HEK293 (cell line): Measurements from ENCODE around the gene PTDSS2.

Experiments used
- CTCF ChIA-PET: fragments of 350-600 bp; formaldehyde crosslinking; extraction: SDS; loops from one replicate; lab custom pipeline; 2021; ENCODE audit warnings: antibody characterized with exemption; lab: Yijun Ruan, JAX
- POLR2A ChIA-PET: fragments of 300-600 bp; formaldehyde crosslinking; extraction: SDS; loops from one replicate; lab custom pipeline; 2020; ENCODE audit warnings: antibody characterized with exemption, inconsistent platforms; lab: Yijun Ruan, JAX
- H3K27ac ChIP-seq: fragments of 200-500 bp; sonication (Bioruptor generic); 2 replicates; pipeline ENCODE4 v1.5.1; 2014; ENCODE audit warnings: low read depth, low read length, control low read depth, inconsistent platforms; ENCODE audit errors: extremely low read depth
- H3K36me3 ChIP-seq, 2 experiments: fragments of 200-500 bp in 1 of 2; sonication (Bioruptor generic) in 1 of 2; 1 replicate in 1 of 2; 2 replicates in 1 of 2; pipeline ENCODE4 v1.5.1; 2014 to 2017; ENCODE audit warnings: inconsistent platforms in 2 of 2, low read length in 2 of 2; ENCODE audit not compliant: control insufficient read depth in 2 of 2, insufficient read depth in 1 of 2
- H3K4me1 ChIP-seq: fragments of 200-500 bp; sonication (Bioruptor generic); 2 replicates; pipeline ENCODE4 v1.5.1; 2014; ENCODE audit warnings: mild to moderate bottlenecking, low read length, inconsistent platforms; ENCODE audit not compliant: control insufficient read depth, insufficient read depth
- H3K4me3 ChIP-seq: 2 replicates; pipeline ENCODE4 v1.5.1; 2011; ENCODE audit warnings: low read depth, mild to moderate bottlenecking, control low read depth, low read length, moderate library complexity
- H3K9me3 ChIP-seq: fragments of 200-500 bp; sonication (Bioruptor generic); 2 replicates; pipeline ENCODE4 v1.5.1; 2014; ENCODE audit warnings: low read depth, low read length, inconsistent platforms; ENCODE audit not compliant: control insufficient read depth, insufficient read depth
- OVOL3 ChIP-seq: fragments of 450-650 bp; formaldehyde crosslinking; IDR thresholded peaks from 2 replicates; pipeline ENCODE4 v1.5.1; 2016; ENCODE audit warnings: missing biosample characterization, missing genetic modification characterization
- PATZ1 ChIP-seq: fragments of 450-650 bp; formaldehyde crosslinking; IDR thresholded peaks from 2 replicates; pipeline ENCODE4 v1.5.1; 2016; ENCODE audit warnings: missing biosample characterization, missing genetic modification characterization
- PBX3 ChIP-seq: sonication (generic); formaldehyde crosslinking; IDR thresholded peaks from 2 replicates; pipeline ENCODE4 v1.8.1; 2022; ENCODE audit warnings: mild to moderate bottlenecking, moderate library complexity, missing genetic modification reagents
- ZBTB10 ChIP-seq: fragments of 450-650 bp; formaldehyde crosslinking; IDR thresholded peaks from 2 replicates; pipeline ENCODE4 v1.5.1; 2016; ENCODE audit warnings: missing biosample characterization, missing genetic modification characterization
- ZBTB49 ChIP-seq: fragments of 450-650 bp; formaldehyde crosslinking; IDR thresholded peaks from 2 replicates; pipeline ENCODE4 v1.5.1; 2016; ENCODE audit warnings: missing biosample characterization, missing genetic modification characterization, low read depth
- ZNF2 ChIP-seq: fragments of 450-650 bp; formaldehyde crosslinking; IDR thresholded peaks from 2 replicates; pipeline ENCODE4 v1.5.1; 2016; ENCODE audit warnings: missing biosample characterization, missing genetic modification characterization
- ZNF311 ChIP-seq: fragments of 450-650 bp; formaldehyde crosslinking; IDR thresholded peaks from 2 replicates; pipeline ENCODE4 v1.5.1; 2017; ENCODE audit warnings: missing biosample characterization, missing genetic modification characterization, borderline replicate concordance
- ZNF394 ChIP-seq: fragments of 450-650 bp; formaldehyde crosslinking; IDR thresholded peaks from 2 replicates; pipeline ENCODE4 v1.5.1; 2016; ENCODE audit warnings: missing biosample characterization, missing genetic modification characterization, mild to moderate bottlenecking, moderate library complexity, borderline replicate concordance
- ZNF768 ChIP-seq: fragments of 450-650 bp; formaldehyde crosslinking; IDR thresholded peaks from 2 replicates; pipeline ENCODE4 v1.5.1; 2018; ENCODE audit warnings: missing biosample characterization, mild to moderate bottlenecking, missing genetic modification characterization
- ZSCAN30 ChIP-seq: fragments of 450-650 bp; IDR thresholded peaks from 2 replicates; pipeline ENCODE4 v1.5.1; 2018; ENCODE audit warnings: missing biosample characterization, mild to moderate bottlenecking, missing genetic modification characterization, moderate library complexity
- ZSCAN4 ChIP-seq: fragments of 450-650 bp; formaldehyde crosslinking; IDR thresholded peaks from 2 replicates; pipeline ENCODE4 v1.5.1; 2017; ENCODE audit warnings: missing biosample characterization, missing genetic modification characterization
- TF ChIP-seq, protein P1 (sequence below): fragments of 450-650 bp; formaldehyde crosslinking; IDR thresholded peaks from 2 replicates; pipeline ENCODE4 v1.5.1; 2016; ENCODE audit warnings: missing biosample characterization, missing genetic modification characterization
- TF ChIP-seq, protein P2 (sequence below): fragments of 450-650 bp; formaldehyde crosslinking; IDR thresholded peaks from 2 replicates; pipeline ENCODE4 v1.5.1; 2016; ENCODE audit warnings: missing biosample characterization, missing genetic modification characterization

Gene PTDSS2

DNA sequence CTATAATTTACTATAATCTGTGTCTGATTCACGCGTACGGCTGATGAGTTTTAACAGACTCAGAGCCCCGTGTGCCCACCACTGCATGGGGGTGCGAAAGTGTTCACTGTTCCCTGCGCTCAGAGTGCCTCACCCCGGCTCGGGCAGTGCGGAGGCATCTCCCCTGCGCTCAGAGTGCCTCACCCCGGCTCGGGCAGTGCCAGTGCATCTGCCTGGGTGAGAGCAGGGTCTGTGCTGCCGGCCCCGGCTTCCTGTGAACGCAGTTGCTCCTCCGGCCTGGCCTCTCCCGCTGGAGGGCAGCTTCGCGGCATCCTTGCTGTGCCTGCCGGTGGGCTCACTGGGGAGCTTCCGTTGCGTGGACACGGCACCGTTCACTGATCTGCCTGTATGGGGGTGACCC lies 14.2 kb downstream of the PTDSS2 start:
- H3K4me3 ChIP-seq, result no peak overlapping the region
- POLR2A ChIA-PET, result no interaction called here
- TF ChIP-seq ZNF394 (tag by site-specific recombination) (no peak), OVOL3 (tag by site-specific recombination) (no peak), ZSCAN4 (tag by site-specific recombination) (no peak), ZNF2 (tag by site-specific recombination) (no peak)
- TF ChIP-seq, protein P1, sequence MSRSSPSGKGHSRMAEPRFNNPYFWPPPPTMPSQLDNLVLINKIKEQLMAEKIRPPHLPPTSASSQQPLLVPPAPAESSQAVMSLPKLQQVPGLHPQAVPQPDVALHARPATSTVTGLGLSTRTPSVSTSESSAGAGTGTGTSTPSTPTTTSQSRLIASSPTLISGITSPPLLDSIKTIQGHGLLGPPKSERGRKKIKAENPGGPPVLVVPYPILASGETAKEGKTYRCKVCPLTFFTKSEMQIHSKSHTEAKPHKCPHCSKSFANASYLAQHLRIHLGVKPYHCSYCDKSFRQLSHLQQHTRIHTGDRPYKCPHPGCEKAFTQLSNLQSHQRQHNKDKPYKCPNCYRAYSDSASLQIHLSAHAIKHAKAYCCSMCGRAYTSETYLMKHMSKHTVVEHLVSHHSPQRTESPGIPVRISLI, result no peak
- CTCF ChIA-PET, result no interaction called here
- no peak overlapping the region for H3K27ac ChIP-seq
- no peaks in the 10 kb centered on the region; the same call in 1 of the 2 replicates for H3K4me1 ChIP-seq
- peaks cover 0 to 45% of the 10 kb centered on the region in 2 experiments; a peak in 1 of 3 replicates for H3K36me3 ChIP-seq
- H3K9me3 ChIP-seq, result no peaks in the 10 kb centered on the region

GRCh38 chr11:465896-466530 lies 15.9 kb downstream of the PTDSS2 start:
- TF ChIP-seq ZNF311 (tag by site-specific recombination) (no peak), ZBTB49 (tag by site-specific recombination) (no peak)
- POLR2A ChIA-PET, result interaction anchor here (0.7 kb wide), 1 partner anchor 70 kb away, joined by 4 read pairs; no protein-coding TSS in a partner anchor
- CTCF ChIA-PET, result interaction anchor here (1.0 to 1.1 kb wide), 2 partner anchors 10 to 53 kb away, joined by 4 to 5 read pairs; no protein-coding TSS in a partner anchor
- peaks cover 3% of the 10 kb centered on the region; the same call in 1 of the 2 replicates for H3K4me1 ChIP-seq
- no peak overlapping the region for H3K4me3 ChIP-seq
- no peaks in the 10 kb centered on the region for H3K9me3 ChIP-seq
- peaks cover 0 to 28% of the 10 kb centered on the region in 2 experiments; a peak in 1 of 3 replicates for H3K36me3 ChIP-seq
- H3K27ac ChIP-seq, result no peak overlapping the region

- CTCF ChIA-PET, result no interaction called here
- Histone ChIP-seq H3K27ac (no peak overlapping the region), H3K4me3 (no peak overlapping the region), H3K9me3 (no peaks in the 10 kb centered on the region), H3K4me1 (peaks cover 3% of the 10 kb centered on the region; the same call in 1 of the 2 replicates), H3K36me3 (peaks cover 0 to 15% of the 10 kb centered on the region in 2 experiments; a peak in 1 of 3 replicates)
- POLR2A ChIA-PET, result no interaction called here
- TF ChIP-seq PBX3 (CRISPR knock-in tag), result no peak
- TF ChIP-seq, protein P2, sequence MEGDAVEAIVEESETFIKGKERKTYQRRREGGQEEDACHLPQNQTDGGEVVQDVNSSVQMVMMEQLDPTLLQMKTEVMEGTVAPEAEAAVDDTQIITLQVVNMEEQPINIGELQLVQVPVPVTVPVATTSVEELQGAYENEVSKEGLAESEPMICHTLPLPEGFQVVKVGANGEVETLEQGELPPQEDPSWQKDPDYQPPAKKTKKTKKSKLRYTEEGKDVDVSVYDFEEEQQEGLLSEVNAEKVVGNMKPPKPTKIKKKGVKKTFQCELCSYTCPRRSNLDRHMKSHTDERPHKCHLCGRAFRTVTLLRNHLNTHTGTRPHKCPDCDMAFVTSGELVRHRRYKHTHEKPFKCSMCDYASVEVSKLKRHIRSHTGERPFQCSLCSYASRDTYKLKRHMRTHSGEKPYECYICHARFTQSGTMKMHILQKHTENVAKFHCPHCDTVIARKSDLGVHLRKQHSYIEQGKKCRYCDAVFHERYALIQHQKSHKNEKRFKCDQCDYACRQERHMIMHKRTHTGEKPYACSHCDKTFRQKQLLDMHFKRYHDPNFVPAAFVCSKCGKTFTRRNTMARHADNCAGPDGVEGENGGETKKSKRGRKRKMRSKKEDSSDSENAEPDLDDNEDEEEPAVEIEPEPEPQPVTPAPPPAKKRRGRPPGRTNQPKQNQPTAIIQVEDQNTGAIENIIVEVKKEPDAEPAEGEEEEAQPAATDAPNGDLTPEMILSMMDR (tag by site-specific recombination), result no peak
- TF ChIP-seq, protein P1, result no peak
- TF ChIP-seq ZSCAN30, result no peak
- TF ChIP-seq ZBTB10, result no peak
- TF ChIP-seq ZNF768 (tag by site-specific recombination), result no peak
- TF ChIP-seq PATZ1 (tag by site-specific recombination), result no peak
These were observed 18.0 kb downstream of the PTDSS2 start for GRCh38 chr11:468036-468435.
